ENCODE data around the gene TENM4. TPM values are rescaled to one million over a fixed set of nuclear protein-coding genes. Genes with fewer than 3 reads are reported as not detected.

The TENM4 gene
- total RNA-seq, 1 experiment from 2014 or later = 9.9 TPM

DNA sequence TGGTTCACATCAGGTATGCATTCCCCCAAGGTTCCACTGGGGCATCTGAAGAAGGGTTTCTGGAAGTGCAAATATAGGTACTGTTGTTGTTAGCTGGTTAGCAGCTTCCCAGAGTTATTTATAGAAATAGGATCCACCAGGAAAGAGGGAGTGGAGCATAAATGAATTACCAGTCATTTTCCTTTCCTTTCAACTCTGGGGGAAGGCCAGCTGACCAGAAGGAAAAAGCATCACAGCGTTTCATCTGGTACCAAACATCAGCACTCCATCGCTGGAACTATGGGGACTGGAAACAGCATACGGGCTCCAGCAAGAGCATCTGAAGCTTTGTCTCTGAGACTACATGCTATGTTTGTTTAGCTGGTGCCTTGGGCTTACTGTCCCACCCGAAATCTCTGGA, 487.9 kb downstream of the TENM4 start:
- BruUV-seq (replicated peaks) = no TSS peak
- DNase-seq (ENCODE audit: unreplicated experiment) = no peak
- H3K27ac Mint-ChIP-seq (ENCODE audit: low read depth, unreplicated experiment) = no peak overlapping the region
- TF ChIP-seq CTCF (IDR thresholded peaks at IDR 0.05; ENCODE audit: unreplicated experiment) = no peak
- H3K4me1 Mint-ChIP-seq (ENCODE audit: insufficient read depth, unreplicated experiment) = no peaks in the 10 kb centered on the region
- no peaks in the 10 kb centered on the region for H3K9me3 Mint-ChIP-seq (ENCODE audit: unreplicated experiment)
- CTCF ChIA-PET = interaction anchor here (0.7 to 3.6 kb wide), 2 partner anchors 10 to 307 kb away, joined by 3 to 21 read pairs; no protein-coding TSS in a partner anchor
- intact Hi-C loops (cut with micrococcal nuclease) = no loop called here
- no peaks in the 10 kb centered on the region for H3K36me3 Mint-ChIP-seq (ENCODE audit: insufficient read depth, unreplicated experiment)
- no peaks in the 10 kb centered on the region for H3K27me3 Mint-ChIP-seq (ENCODE audit: insufficient read depth, unreplicated experiment)
- POLR2A ChIA-PET = no interaction called here
- H3K4me3 Mint-ChIP-seq (ENCODE audit: unreplicated experiment) = no peak overlapping the region

- H3K27ac Mint-ChIP-seq (ENCODE audit: low read depth, unreplicated experiment) = no peak overlapping the region
- intact Hi-C loops (cut with micrococcal nuclease) = no loop called here
- no peaks in the 10 kb centered on the region for H3K9me3 Mint-ChIP-seq (ENCODE audit: unreplicated experiment)
- POLR2A ChIA-PET = no interaction called here
- no peaks in the 10 kb centered on the region for H3K4me1 Mint-ChIP-seq (ENCODE audit: insufficient read depth, unreplicated experiment)
- DNase-seq (ENCODE audit: unreplicated experiment) = no peak
- H3K4me3 Mint-ChIP-seq (ENCODE audit: unreplicated experiment) = no peak overlapping the region
- no peak for TF ChIP-seq CTCF (IDR thresholded peaks at IDR 0.05; ENCODE audit: unreplicated experiment)
- H3K36me3 Mint-ChIP-seq (ENCODE audit: insufficient read depth, unreplicated experiment) = no peaks in the 10 kb centered on the region
- H3K27me3 Mint-ChIP-seq (ENCODE audit: insufficient read depth, unreplicated experiment) = no peaks in the 10 kb centered on the region
- CTCF ChIA-PET = interaction anchor here (0.7 to 1.3 kb wide), 2 partner anchors 10 to 304 kb away, joined by 4 read pairs; no protein-coding TSS in a partner anchor
- no TSS peak for BruUV-seq (replicated peaks)
These were observed 488.7 kb downstream of the TENM4 start for GRCh38 chr11:78952175-78952574.

DNA sequence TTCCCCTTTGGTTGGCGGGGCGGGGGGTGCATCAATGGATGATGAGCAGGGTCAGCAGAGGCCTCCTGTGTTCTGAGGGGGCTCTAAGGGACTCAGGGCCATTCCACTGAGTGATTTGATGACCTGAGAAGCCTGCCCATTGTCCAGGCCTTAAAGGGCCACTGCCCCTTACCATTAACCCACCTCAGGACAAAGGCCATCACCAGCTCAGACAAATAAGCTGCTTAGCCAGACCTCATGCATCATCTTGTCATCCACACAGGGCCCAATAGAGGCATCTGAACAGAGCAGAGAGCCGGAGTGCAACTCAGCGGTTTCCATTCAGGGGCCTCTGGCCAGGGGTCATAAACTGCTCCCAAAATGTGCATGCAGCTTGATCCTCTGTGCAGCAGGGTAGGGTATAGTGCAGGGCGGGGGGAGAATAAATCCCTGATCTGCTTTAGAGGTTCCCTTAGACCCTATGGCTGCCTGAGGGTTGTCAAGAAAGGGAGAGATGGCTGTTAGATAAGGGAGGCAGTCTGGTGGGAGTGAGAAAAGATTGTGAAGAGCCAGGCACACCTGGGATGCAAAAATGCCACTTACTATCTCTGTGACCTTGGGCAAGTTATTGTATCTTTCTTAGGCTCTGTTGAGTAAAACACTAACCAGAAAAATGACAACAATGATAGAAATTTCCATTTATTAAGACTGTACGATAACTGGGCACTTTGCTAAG, 490.7 kb downstream of the TENM4 start:
- Mint-ChIP-seq H3K9me3 (ENCODE audit: unreplicated experiment) (peaks cover 6% of the 10 kb centered on the region), H3K36me3 (ENCODE audit: insufficient read depth, unreplicated experiment) (no peaks in the 10 kb centered on the region), H3K4me3 (ENCODE audit: unreplicated experiment) (no peak overlapping the region), H3K27me3 (ENCODE audit: insufficient read depth, unreplicated experiment) (no peaks in the 10 kb centered on the region), H3K27ac (ENCODE audit: low read depth, unreplicated experiment) (no peak overlapping the region), H3K4me1 (ENCODE audit: insufficient read depth, unreplicated experiment) (no peaks in the 10 kb centered on the region)
- CTCF ChIA-PET = interaction anchor here (0.7 to 1.2 kb wide), 6 partner anchors 10 to 1125 kb away, joined by 3 to 5 read pairs (median 4); no protein-coding TSS in a partner anchor
- intact Hi-C loops (cut with micrococcal nuclease) = no loop called here
- TF ChIP-seq CTCF (IDR thresholded peaks at IDR 0.05; ENCODE audit: unreplicated experiment) = no peak
- no TSS peak for BruUV-seq (replicated peaks)
- POLR2A ChIA-PET = no interaction called here
- DNase-seq (ENCODE audit: unreplicated experiment) = no peak

GRCh38 chr11:78946945-78947902, 493.6 kb downstream of the TENM4 start:
- ChIA-PET POLR2A (interaction anchor here (0.7 to 0.9 kb wide), 2 partner anchors 11 to 40 kb away, joined by 3 read pairs; no protein-coding TSS in a partner anchor), CTCF (interaction anchor here (0.6 to 1.3 kb wide), 2 partner anchors 13 to 21 kb away, joined by 3 to 7 read pairs; no protein-coding TSS in a partner anchor)
- intact Hi-C loops (cut with micrococcal nuclease) = no loop called here
- TF ChIP-seq CTCF (IDR thresholded peaks at IDR 0.05; ENCODE audit: unreplicated experiment) = no peak
- Mint-ChIP-seq H3K9me3 (ENCODE audit: unreplicated experiment) (peaks cover 6% of the 10 kb centered on the region), H3K27me3 (ENCODE audit: insufficient read depth, unreplicated experiment) (no peaks in the 10 kb centered on the region), H3K4me1 (ENCODE audit: insufficient read depth, unreplicated experiment) (no peaks in the 10 kb centered on the region), H3K4me3 (ENCODE audit: unreplicated experiment) (no peak overlapping the region), H3K36me3 (ENCODE audit: insufficient read depth, unreplicated experiment) (no peaks in the 10 kb centered on the region), H3K27ac (ENCODE audit: low read depth, unreplicated experiment) (no peak overlapping the region)
- no peak for DNase-seq (ENCODE audit: unreplicated experiment)
- BruUV-seq (replicated peaks) = no TSS peak

All from MCF 10A (cell line).